Upper lobe of left lung (tissue), 4 donors: ENCODE data around the gene TREX2.

ENCODE experiments used
- CTCF ChIP-seq, 6 experiments: fragments of 450-650 bp in 4 of 6; fragments of 200-600 bp in 2 of 6; sonication (generic) in 2 of 6; IDR thresholded peaks; one replicate each; pipeline ENCODE4 v1.5.1; 2016 to 2019; ENCODE audit warnings: antibody characterized with exemption in 6 of 6
- EP300 ChIP-seq, 4 donors: sonication (generic); formaldehyde crosslinking; IDR thresholded peaks; one replicate each; pipeline ENCODE4 v1.5.1; 2017; ENCODE audit warnings: antibody characterized with exemption in 4 of 4, control low read depth in 2 of 4
- POLR2A ChIP-seq, 4 donors: fragments of 450-650 bp; IDR thresholded peaks; one replicate each; pipeline ENCODE4 v1.5.1; 2016 to 2017; ENCODE audit warnings: antibody characterized with exemption in 4 of 4, mild to moderate bottlenecking in 2 of 4
- POLR2AphosphoS5 ChIP-seq, 2 donors: sonication (generic); formaldehyde crosslinking; IDR thresholded peaks; one replicate each; pipeline ENCODE4 v1.5.1; 2017; ENCODE audit warnings: antibody characterized with exemption in 2 of 2

- TF ChIP-seq CTCF (IDR thresholded peaks at IDR 0.05) (no peak), POLR2A (IDR thresholded peaks at IDR 0.05) (no peak), POLR2AphosphoS5 (IDR thresholded peaks at IDR 0.05) (no peak), EP300 (IDR thresholded peaks at IDR 0.05) (no peak)
Observed at GRCh38 chrX:153433161-153433680, 12.6 kb downstream of the TREX2 start.
